ENCODE results near the gene MAP2K5. TPM values are rescaled to one million over a fixed set of nuclear protein-coding genes. Genes with fewer than 3 reads are reported as not detected.

The MAP2K5 gene
- total and polyA plus RNA-seq, 10 of the 15 experiments (the other 5 are each of a cell fraction or from before 2014, with no cell fraction given): 1.3 to 19.4 (median 9.6) TPM

GRCh38 chr15:67783303-67783702 is 240.8 kb downstream of the MAP2K5 start (continued):
- peak; percentile 74; the same call in 1 of the 2 replicates for TF ChIP-seq CBFB (IDR thresholded peaks at IDR 0.05; ENCODE audit: low read depth)
- no peak for TF ChIP-seq TBL1XR1 (IDR thresholded peaks at IDR 0.05; ENCODE audit: low read depth, low read length)
- TF ChIP-seq SKIL (IDR thresholded peaks at IDR 0.05; ENCODE audit: low read depth, poor library complexity, severe bottlenecking): no peak
- no peak for TF ChIP-seq HDAC2 (IDR thresholded peaks at IDR 0.05)
- peak; percentile 34 for TF ChIP-seq MAX (IDR thresholded peaks at IDR 0.05; ENCODE audit: low read depth, low read length)
- TF ChIP-seq JUNB (IDR thresholded peaks at IDR 0.05): no peak
- no peak for TF ChIP-seq ZBTB40 (IDR thresholded peaks at IDR 0.05; ENCODE audit: borderline replicate concordance)
- TF ChIP-seq HCFC1 (IDR thresholded peaks at IDR 0.05; ENCODE audit: low read length): no peak
- TF ChIP-seq REST (IDR thresholded peaks at IDR 0.05; ENCODE audit: low read depth, low read length): no peak
- TF ChIP-seq ZBED1 (IDR thresholded peaks at IDR 0.05; ENCODE audit: borderline replicate concordance): no peak
- TF ChIP-seq RCOR1 (conservative IDR thresholded peaks at IDR 0.05; ENCODE audit: low read depth, low read length): no peak
- TF ChIP-seq MEF2B (IDR thresholded peaks at IDR 0.05; ENCODE audit: partially characterized antibody, poor library complexity, severe bottlenecking): no peak
- no peak for TF ChIP-seq PBX3 (IDR thresholded peaks at IDR 0.05; ENCODE audit: insufficient replicate concordance, low read depth, low read length)
- no peak for TF ChIP-seq CHD2 (IDR thresholded peaks at IDR 0.05; ENCODE audit: borderline replicate concordance, low read depth, low read length)
- TF ChIP-seq SRF (IDR thresholded peaks at IDR 0.05; ENCODE audit: low read depth in 2 of 2, low read length in 2 of 2): no peak
- no peak for TF ChIP-seq CHD1 (IDR thresholded peaks at IDR 0.05; ENCODE audit: low read depth, low read length)
- no peak for TF ChIP-seq ATF2 (IDR thresholded peaks at IDR 0.05; ENCODE audit: low read length)
- TF ChIP-seq IRF4 (IDR thresholded peaks at IDR 0.05; ENCODE audit: low read depth, low read length): no peak
- TF ChIP-seq LARP7 (IDR thresholded peaks at IDR 0.05): no peak

All from GM12878 (cell line).